MCF 10A (cell line): ENCODE measurements around the gene PTPRE. TPM values are rescaled to one million over a fixed set of nuclear protein-coding genes. Genes with fewer than 3 reads are reported as not detected.
A peak's percentile ranks its signal among the peaks of the same experiment; 100 is the strongest.

Source experiments
- BruUV-seq: library from RNA; stranded (reverse); fragments of 400-500 nt; replicated peaks from 2 replicates; lab custom pipeline; 2021; lab: Mats Ljungman, UMichigan
- CTCF ChIA-PET: fragments of 300-600 bp; sonication (Branson Sonifier 250); formaldehyde crosslinking; extraction: SDS; loops from one replicate; lab custom pipeline; 2021; ENCODE audit warnings: antibody characterized with exemption, inconsistent platforms; lab: Yijun Ruan, JAX
- POLR2A ChIA-PET: fragments of 300-600, 350-650 bp; sonication (Branson Sonifier 250); formaldehyde crosslinking; extraction: SDS; loops from one replicate; lab custom pipeline; 2020; ENCODE audit warnings: antibody characterized with exemption, inconsistent platforms; lab: Yijun Ruan, JAX
- DNase-seq: peaks from one replicate; pipeline ENCODE4 v3.0.0-alpha.2; 2018; ENCODE audit not compliant: unreplicated experiment
- H3K27ac Mint-ChIP-seq: one replicate; pipeline ENCODE4 v1.8.0; 2022; ENCODE audit warnings: mild to moderate bottlenecking, low read depth, mixed read lengths; ENCODE audit not compliant: unreplicated experiment
- H3K27me3 Mint-ChIP-seq: one replicate; pipeline ENCODE4 v1.8.0; 2022; ENCODE audit warnings: mixed read lengths; ENCODE audit not compliant: insufficient read depth, unreplicated experiment
- H3K36me3 Mint-ChIP-seq: one replicate; pipeline ENCODE4 v1.8.0; 2022; ENCODE audit warnings: mild to moderate bottlenecking, moderate library complexity, mixed read lengths; ENCODE audit not compliant: insufficient read depth, unreplicated experiment
- H3K4me1 Mint-ChIP-seq: one replicate; pipeline ENCODE4 v1.8.0; 2022; ENCODE audit warnings: mixed read lengths; ENCODE audit not compliant: insufficient read depth, unreplicated experiment
- H3K4me3 Mint-ChIP-seq: one replicate; pipeline ENCODE4 v1.8.0; 2022; ENCODE audit warnings: mild to moderate bottlenecking, moderate library complexity, mixed read lengths; ENCODE audit not compliant: unreplicated experiment
- H3K9me3 Mint-ChIP-seq: one replicate; pipeline ENCODE4 v1.8.0; 2022; ENCODE audit warnings: mixed read lengths; ENCODE audit not compliant: unreplicated experiment
- intact Hi-C: fragments of 100-400 bp; cut with micrococcal nuclease; formaldehyde crosslinking; loops from 2 replicates; pipeline ENCODE4 v1.14.1; 2022
- total RNA-seq: library from RNA; stranded (reverse); gene quantifications from 2 replicates; pipeline ENCODE4 v1.2.3, GENCODE V29; 2022
- TF ChIP-seq, protein P1 (sequence below): fragments of 200-600 bp; IDR thresholded peaks from one replicate; pipeline ENCODE4 v1.8.0; 2022; ENCODE audit warnings: antibody characterized with exemption, mild to moderate bottlenecking; ENCODE audit not compliant: unreplicated experiment

The PTPRE gene
- total RNA-seq, 1 experiment from 2014 or later = 34.6 TPM

DNA sequence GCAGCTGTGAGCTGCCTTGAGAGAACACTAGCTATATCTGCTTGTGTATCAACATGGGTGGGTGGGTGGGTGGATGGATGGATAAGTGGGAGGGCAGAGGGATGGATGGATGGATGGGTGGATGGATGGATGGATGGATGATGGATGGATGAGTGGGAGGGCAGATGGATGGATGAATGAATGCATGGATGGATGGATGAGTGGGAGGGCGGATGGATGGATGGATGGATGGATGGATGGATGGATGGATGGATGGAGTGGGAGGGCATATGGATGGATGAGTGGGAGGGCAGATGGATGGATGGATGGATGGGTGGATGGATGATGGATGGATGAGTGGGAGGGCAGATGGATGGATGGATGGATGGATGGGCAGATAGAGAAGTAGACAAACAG, 143.2 kb downstream of the PTPRE start:
- POLR2A ChIA-PET = interaction anchor here (7.0 kb wide), 1 partner anchor 11 kb away, joined by 216 read pairs; no protein-coding TSS in a partner anchor
- Mint-ChIP-seq H3K4me1 (peaks cover 21% of the 10 kb centered on the region), H3K27me3 (no peaks in the 10 kb centered on the region), H3K9me3 (no peaks in the 10 kb centered on the region), H3K4me3 (peak overlapping the region; percentile 48), H3K27ac (no peak overlapping the region), H3K36me3 (peaks cover 47% of the 10 kb centered on the region)
- TF ChIP-seq, protein P1, sequence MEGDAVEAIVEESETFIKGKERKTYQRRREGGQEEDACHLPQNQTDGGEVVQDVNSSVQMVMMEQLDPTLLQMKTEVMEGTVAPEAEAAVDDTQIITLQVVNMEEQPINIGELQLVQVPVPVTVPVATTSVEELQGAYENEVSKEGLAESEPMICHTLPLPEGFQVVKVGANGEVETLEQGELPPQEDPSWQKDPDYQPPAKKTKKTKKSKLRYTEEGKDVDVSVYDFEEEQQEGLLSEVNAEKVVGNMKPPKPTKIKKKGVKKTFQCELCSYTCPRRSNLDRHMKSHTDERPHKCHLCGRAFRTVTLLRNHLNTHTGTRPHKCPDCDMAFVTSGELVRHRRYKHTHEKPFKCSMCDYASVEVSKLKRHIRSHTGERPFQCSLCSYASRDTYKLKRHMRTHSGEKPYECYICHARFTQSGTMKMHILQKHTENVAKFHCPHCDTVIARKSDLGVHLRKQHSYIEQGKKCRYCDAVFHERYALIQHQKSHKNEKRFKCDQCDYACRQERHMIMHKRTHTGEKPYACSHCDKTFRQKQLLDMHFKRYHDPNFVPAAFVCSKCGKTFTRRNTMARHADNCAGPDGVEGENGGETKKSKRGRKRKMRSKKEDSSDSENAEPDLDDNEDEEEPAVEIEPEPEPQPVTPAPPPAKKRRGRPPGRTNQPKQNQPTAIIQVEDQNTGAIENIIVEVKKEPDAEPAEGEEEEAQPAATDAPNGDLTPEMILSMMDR = no peak
- CTCF ChIA-PET = interaction anchor here (3.8 to 13.8 kb wide), 2 partner anchors 14 to 16 kb away, joined by 50 to 146 read pairs; no protein-coding TSS in a partner anchor
- DNase-seq = no peak
- intact Hi-C loops = no loop called here
- BruUV-seq = no TSS peak

GRCh38 chr10:128050936-128051335, 144.0 kb downstream of the PTPRE start:
- Mint-ChIP-seq H3K4me1 (peaks cover 21% of the 10 kb centered on the region), H3K4me3 (no peak overlapping the region), H3K36me3 (peaks cover 55% of the 10 kb centered on the region), H3K9me3 (no peaks in the 10 kb centered on the region), H3K27me3 (no peaks in the 10 kb centered on the region), H3K27ac (no peak overlapping the region)
- CTCF ChIA-PET = interaction anchor here (1.5 to 13.8 kb wide), 3 partner anchors 11 to 18 kb away, joined by 8 to 146 read pairs (median 12); no protein-coding TSS in a partner anchor
- BruUV-seq = no TSS peak
- POLR2A ChIA-PET = interaction anchor here (0.7 to 7.0 kb wide), 6 partner anchors 10 to 183 kb away, joined by 3 to 216 read pairs (median 3); no protein-coding TSS in a partner anchor
- peak; percentile 38 for DNase-seq
- intact Hi-C loops = no loop called here
- TF ChIP-seq, protein P1 = no peak

DNA sequence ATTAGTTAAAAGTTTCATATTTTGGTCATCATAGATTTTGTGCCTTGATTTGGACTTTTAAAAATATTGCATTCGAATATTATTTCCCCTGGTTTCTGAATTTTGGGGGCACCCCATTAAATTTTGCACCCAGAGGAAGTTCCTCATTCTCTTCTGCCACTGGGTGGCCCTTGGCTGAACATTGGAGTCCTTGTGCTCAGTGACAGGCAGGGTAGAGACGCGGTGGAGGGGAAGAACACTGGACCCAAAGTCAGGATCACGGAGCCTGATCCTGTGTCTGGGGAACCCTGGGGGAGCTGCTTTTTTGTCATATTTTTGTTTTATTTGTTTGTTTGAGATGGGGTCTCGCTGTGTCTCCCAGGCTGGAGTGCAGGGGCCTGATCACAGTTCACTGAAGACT, 144.6 kb downstream of the PTPRE start:
- CTCF ChIA-PET = interaction anchor here (0.6 to 13.8 kb wide), 5 partner anchors 10 to 1834 kb away, joined by 3 to 146 read pairs (median 8); no protein-coding TSS in a partner anchor
- Mint-ChIP-seq H3K9me3 (no peaks in the 10 kb centered on the region), H3K4me3 (no peak overlapping the region), H3K36me3 (peaks cover 61% of the 10 kb centered on the region), H3K27me3 (no peaks in the 10 kb centered on the region), H3K4me1 (peaks cover 21% of the 10 kb centered on the region), H3K27ac (no peak overlapping the region)
- TF ChIP-seq, protein P1 = no peak
- intact Hi-C loops = no loop called here
- DNase-seq = no peak
- BruUV-seq = no TSS peak
- POLR2A ChIA-PET = interaction anchor here (0.7 to 7.0 kb wide), 4 partner anchors 10 to 184 kb away, joined by 3 to 216 read pairs (median 4); no protein-coding TSS in a partner anchor

- DNase-seq = no peak
- peaks cover 69% of the 10 kb centered on the region for H3K36me3 Mint-ChIP-seq
- H3K27me3 Mint-ChIP-seq = no peaks in the 10 kb centered on the region
- peaks cover 21% of the 10 kb centered on the region for H3K4me1 Mint-ChIP-seq
- H3K27ac Mint-ChIP-seq = no peak overlapping the region
- H3K9me3 Mint-ChIP-seq = no peaks in the 10 kb centered on the region
- CTCF ChIA-PET = interaction anchor here (0.6 to 13.8 kb wide), 7 partner anchors 9 to 333 kb away, joined by 3 to 146 read pairs (median 6); partner anchors contain the start of gene PTPRE
- TF ChIP-seq, protein P1 = no peak
- no peak overlapping the region for H3K4me3 Mint-ChIP-seq
- POLR2A ChIA-PET = interaction anchor here (0.7 to 7.0 kb wide), 2 partner anchors 9 to 18 kb away, joined by 3 to 216 read pairs; no protein-coding TSS in a partner anchor
- intact Hi-C loops = no loop called here
- no TSS peak for BruUV-seq
These were observed 145.8 kb downstream of the PTPRE start for GRCh38 chr10:128052696-128053095.
